HEK293 (cell line): Measurements from ENCODE around the gene ULBP2.

Source experiments
- HOXD13 ChIP-seq: sonication (generic); formaldehyde crosslinking; IDR thresholded peaks from 2 replicates; pipeline ENCODE4 v1.8.0; 2022; ENCODE audit warnings: missing genetic modification reagents, borderline replicate concordance
- KLF16 ChIP-seq: fragments of 450-650 bp; formaldehyde crosslinking; IDR thresholded peaks from 2 replicates; pipeline ENCODE4 v1.5.1; 2017; ENCODE audit warnings: missing biosample characterization, missing genetic modification characterization
- KLF17 ChIP-seq: fragments of 450-650 bp; formaldehyde crosslinking; IDR thresholded peaks from 2 replicates; pipeline ENCODE4 v1.5.1; 2016; ENCODE audit warnings: missing biosample characterization, missing genetic modification characterization
- REST ChIP-seq: fragments of 450-650 bp; formaldehyde crosslinking; IDR thresholded peaks from 2 replicates; pipeline ENCODE4 v1.5.1; 2016; ENCODE audit warnings: missing biosample characterization, missing genetic modification characterization
- SETDB1 ChIP-seq: IDR thresholded peaks from one replicate; pipeline ENCODE4 v1.6.1; 2017; ENCODE audit warnings: mild to moderate bottlenecking, low read length, moderate library complexity, mixed read lengths; ENCODE audit not compliant: insufficient read length
- YY1 ChIP-seq: fragments of 450-650 bp; formaldehyde crosslinking; IDR thresholded peaks from 2 replicates; pipeline ENCODE4 v1.5.1; 2018; ENCODE audit warnings: missing biosample characterization, missing genetic modification characterization
- ZBTB17 ChIP-seq: fragments of 450-650 bp; formaldehyde crosslinking; IDR thresholded peaks from 2 replicates; pipeline ENCODE4 v1.5.1; 2016; ENCODE audit warnings: missing biosample characterization, missing genetic modification characterization
- ZBTB44 ChIP-seq: fragments of 450-650 bp; IDR thresholded peaks from 2 replicates; pipeline ENCODE4 v1.5.1; 2018; ENCODE audit warnings: missing biosample characterization, mild to moderate bottlenecking, missing genetic modification characterization
- ZFP3 ChIP-seq: fragments of 450-650 bp; formaldehyde crosslinking; IDR thresholded peaks from 2 replicates; pipeline ENCODE4 v1.5.1; 2016; ENCODE audit warnings: low read depth, missing biosample characterization, missing genetic modification characterization
- ZNF148 ChIP-seq: fragments of 450-650 bp; formaldehyde crosslinking; IDR thresholded peaks from 2 replicates; pipeline ENCODE4 v1.5.0; 2017; ENCODE audit warnings: missing biosample characterization, missing genetic modification characterization, borderline replicate concordance
- ZNF2 ChIP-seq: fragments of 450-650 bp; formaldehyde crosslinking; IDR thresholded peaks from 2 replicates; pipeline ENCODE4 v1.5.1; 2016; ENCODE audit warnings: missing biosample characterization, missing genetic modification characterization
- ZNF221 ChIP-seq: fragments of 450-650 bp; formaldehyde crosslinking; IDR thresholded peaks from 2 replicates; pipeline ENCODE4 v1.5.1; 2017; ENCODE audit warnings: missing biosample characterization, missing genetic modification characterization, borderline replicate concordance
- ZNF280D ChIP-seq: fragments of 450-650 bp; formaldehyde crosslinking; IDR thresholded peaks from 2 replicates; pipeline ENCODE4 v1.5.1; 2016; ENCODE audit warnings: missing biosample characterization, missing genetic modification characterization
- ZNF302 ChIP-seq: fragments of 450-650 bp; formaldehyde crosslinking; IDR thresholded peaks from 2 replicates; pipeline ENCODE4 v1.5.1; 2016; ENCODE audit warnings: missing biosample characterization, missing genetic modification characterization, low read depth
- ZNF324 ChIP-seq: fragments of 450-650 bp; formaldehyde crosslinking; IDR thresholded peaks from 2 replicates; pipeline ENCODE4 v1.5.1; 2016; ENCODE audit warnings: missing biosample characterization, missing genetic modification characterization
- ZNF398 ChIP-seq: fragments of 450-650 bp; formaldehyde crosslinking; IDR thresholded peaks from 2 replicates; pipeline ENCODE4 v1.5.1; 2017; ENCODE audit warnings: missing biosample characterization, missing genetic modification characterization
- ZNF423 ChIP-seq: fragments of 450-650 bp; formaldehyde crosslinking; IDR thresholded peaks from 2 replicates; pipeline ENCODE4 v1.5.1; 2016; ENCODE audit warnings: missing biosample characterization, missing genetic modification characterization
- ZNF449 ChIP-seq: fragments of 450-650 bp; formaldehyde crosslinking; IDR thresholded peaks from 2 replicates; pipeline ENCODE4 v1.5.1; 2017; ENCODE audit warnings: missing biosample characterization, mild to moderate bottlenecking, missing genetic modification characterization, moderate library complexity
- ZNF521 ChIP-seq: fragments of 450-650 bp; formaldehyde crosslinking; IDR thresholded peaks from 2 replicates; pipeline ENCODE4 v1.5.1; 2017; ENCODE audit warnings: missing biosample characterization, mild to moderate bottlenecking, missing genetic modification characterization
- ZNF529 ChIP-seq: fragments of 450-650 bp; formaldehyde crosslinking; IDR thresholded peaks from 2 replicates; pipeline ENCODE4 v1.5.1; 2017; ENCODE audit warnings: missing genetic modification characterization, missing biosample characterization; ENCODE audit not compliant: insufficient replicate concordance
- ZNF548 ChIP-seq: fragments of 450-650 bp; formaldehyde crosslinking; IDR thresholded peaks from 2 replicates; pipeline ENCODE4 v1.5.1; 2016; ENCODE audit warnings: missing biosample characterization, missing genetic modification characterization
- ZNF610 ChIP-seq: fragments of 450-650 bp; formaldehyde crosslinking; IDR thresholded peaks from 2 replicates; pipeline ENCODE4 v1.5.1; 2016; ENCODE audit warnings: missing biosample characterization, missing genetic modification characterization, borderline replicate concordance
- ZNF677 ChIP-seq: fragments of 450-650 bp; IDR thresholded peaks from 2 replicates; pipeline ENCODE4 v1.5.0; 2018; ENCODE audit warnings: missing biosample characterization, mild to moderate bottlenecking, missing genetic modification characterization, moderate library complexity

ULBP2 gene

GRCh38 chr6:149990661-149991471 is 49.1 kb downstream of the ULBP2 start (continued):
- TF ChIP-seq ZNF398 (tag by site-specific recombination) (peak; percentile 36; the same call in 1 of the 2 replicates), ZNF610 (0 out of 2 replicates have a peak, but pooled peaks have one; percentile 50), HOXD13 (CRISPR knock-in tag) (no peak), SETDB1 (no peak), ZNF280D (tag by site-specific recombination) (no peak), ZNF423 (peak; percentile 93), KLF17 (tag by site-specific recombination) (no peak), ZNF521 (tag by site-specific recombination) (no peak), ZNF302 (tag by site-specific recombination) (no peak), ZFP3 (tag by site-specific recombination) (no peak), ZNF148 (tag by site-specific recombination) (no peak), ZNF677 (no peak), ZNF2 (tag by site-specific recombination) (no peak), ZBTB17 (0 out of 2 replicates have a peak, but pooled peaks have one; percentile 42), ZNF221 (tag by site-specific recombination) (no peak), ZNF548 (tag by site-specific recombination) (no peak), ZNF449 (tag by site-specific recombination) (peak; percentile 61; the same call in 1 of the 2 replicates), YY1 (no peak), ZNF324 (tag by site-specific recombination) (no peak), KLF16 (peak; percentile 74), ZNF529 (tag by site-specific recombination) (no peak), ZBTB44 (tag by site-specific recombination) (no peak), REST (no peak)
